H9 (cell line): ENCODE results near the gene KCNN2. TPM values are rescaled to one million over a fixed set of nuclear protein-coding genes. Genes with fewer than 3 reads are reported as not detected.

Source experiments
- DNase-seq: peaks from one replicate; pipeline ENCODE4 v3.0.0-alpha.2; 2017
- H2AFZ ChIP-seq: one replicate; pipeline ENCODE4 v1.6.1; 2013; ENCODE audit warnings: mild to moderate bottlenecking, low read length, control low read depth, moderate library complexity
- H2AK5ac ChIP-seq: 2 replicates; pipeline ENCODE4 v1.6.1; 2013; ENCODE audit warnings: low read length, control low read depth, mixed read lengths; ENCODE audit not compliant: insufficient read length
- H2BK120ac ChIP-seq: one replicate; pipeline ENCODE4 v1.6.1; 2013; ENCODE audit warnings: low read depth, mild to moderate bottlenecking, low read length, control low read depth, inconsistent platforms; ENCODE audit not compliant: poor library complexity, severe bottlenecking
- H2BK12ac ChIP-seq: 2 replicates; pipeline ENCODE4 v1.6.1; 2013; ENCODE audit warnings: low read length, control low read depth, mixed read lengths, low read depth; ENCODE audit not compliant: insufficient read length
- H2BK15ac ChIP-seq: 2 replicates; pipeline ENCODE4 v1.6.1; 2013; ENCODE audit warnings: low read depth, low read length, control low read depth
- H2BK20ac ChIP-seq: one replicate; pipeline ENCODE4 v1.6.1; 2013; ENCODE audit warnings: low read depth, mild to moderate bottlenecking, low read length, control low read depth, inconsistent platforms; ENCODE audit not compliant: poor library complexity, severe bottlenecking
- H2BK5ac ChIP-seq: 2 replicates; pipeline ENCODE4 v1.6.1; 2013; ENCODE audit warnings: low read length, control low read depth, mixed read lengths; ENCODE audit not compliant: insufficient read length
- H3K14ac ChIP-seq: 2 replicates; pipeline ENCODE4 v1.6.1; 2013; ENCODE audit warnings: low read length, control low read depth; ENCODE audit not compliant: insufficient read depth
- H3K18ac ChIP-seq: 2 replicates; pipeline ENCODE4 v1.6.1; 2013; ENCODE audit warnings: low read depth, mild to moderate bottlenecking, mixed read lengths, low read length, control low read depth; ENCODE audit not compliant: insufficient read length
- H3K23ac ChIP-seq: 2 replicates; pipeline ENCODE4 v1.6.1; 2013; ENCODE audit warnings: low read length, control low read depth, mixed read lengths, low read depth; ENCODE audit not compliant: insufficient read length
- H3K23me2 ChIP-seq: 2 replicates; pipeline ENCODE4 v1.6.1; 2013; ENCODE audit warnings: low read depth, mild to moderate bottlenecking, mixed read lengths, low read length, control low read depth; ENCODE audit not compliant: insufficient read length, poor library complexity, severe bottlenecking
- H3K27ac ChIP-seq: 2 replicates; pipeline ENCODE4 v1.5.1; 2013; ENCODE audit warnings: low read length, control low read depth, mixed read lengths, low read depth; ENCODE audit not compliant: insufficient read length
- H3K27me3 ChIP-seq: 2 replicates; pipeline ENCODE4 v1.6.1; 2013; ENCODE audit warnings: low read length, control low read depth, inconsistent platforms; ENCODE audit not compliant: insufficient read depth
- H3K4ac ChIP-seq: 2 replicates; pipeline ENCODE4 v1.6.1; 2013; ENCODE audit warnings: low read depth, mild to moderate bottlenecking, control low read depth, inconsistent platforms, low read length, moderate library complexity
- H3K4me1 ChIP-seq: 2 replicates; pipeline ENCODE4 v1.6.1; 2013; ENCODE audit warnings: low read length, control low read depth, inconsistent platforms; ENCODE audit not compliant: insufficient read depth
- H3K4me2 ChIP-seq: 2 replicates; pipeline ENCODE4 v1.6.1; 2013; ENCODE audit warnings: low read length, control low read depth, mixed read lengths; ENCODE audit not compliant: insufficient read length, insufficient read depth
- H3K56ac ChIP-seq: 2 replicates; pipeline ENCODE4 v1.6.1; 2013; ENCODE audit warnings: low read depth, mild to moderate bottlenecking, mixed read lengths, low read length, control low read depth; ENCODE audit not compliant: insufficient read length
- H3K79me1 ChIP-seq: 2 replicates; pipeline ENCODE4 v1.6.1; 2013; ENCODE audit warnings: low read depth, mild to moderate bottlenecking, moderate library complexity, low read length, control low read depth, inconsistent platforms; ENCODE audit not compliant: insufficient read depth, poor library complexity, severe bottlenecking
- H3K79me2 ChIP-seq: 2 replicates; pipeline ENCODE4 v1.6.1; 2013; ENCODE audit warnings: low read length, control low read depth, inconsistent platforms; ENCODE audit not compliant: insufficient read depth
- H3K9ac ChIP-seq: 2 replicates; pipeline ENCODE4 v1.6.1; 2013; ENCODE audit warnings: low read length, control low read depth, mixed read lengths; ENCODE audit not compliant: insufficient read length; ENCODE audit errors: extremely low read depth
- H3K9me3 ChIP-seq: one replicate; pipeline ENCODE4 v1.6.1; 2013; ENCODE audit warnings: low read depth, low read length, inconsistent platforms; ENCODE audit not compliant: control insufficient read depth
- H3T11ph ChIP-seq: one replicate; pipeline ENCODE4 v1.6.1; 2013; ENCODE audit warnings: mild to moderate bottlenecking, low read length, control low read depth, inconsistent platforms
- H4K20me1 ChIP-seq: one replicate; pipeline ENCODE4 v1.6.1; 2013; ENCODE audit not compliant: control insufficient read depth, insufficient read length, insufficient read depth
- H4K5ac ChIP-seq: 2 replicates; pipeline ENCODE4 v1.6.1; 2013; ENCODE audit warnings: low read depth, mild to moderate bottlenecking, mixed read lengths, low read length, control low read depth; ENCODE audit not compliant: insufficient read length
- H4K8ac ChIP-seq: replicated peaks from 2 replicates; pipeline ENCODE4 v1.6.1; 2013; ENCODE audit warnings: low read length, control low read depth, mixed read lengths, low read depth; ENCODE audit not compliant: insufficient read length
- H4K91ac ChIP-seq: 2 replicates; pipeline ENCODE4 v1.6.1; 2013; ENCODE audit warnings: low read depth, mild to moderate bottlenecking, moderate library complexity, mixed read lengths, low read length, control low read depth; ENCODE audit not compliant: insufficient read length
- H3K27ac Mint-ChIP-seq, 3 experiments: 2 replicates in 2 of 3; 3 replicates in 1 of 3; pipeline ENCODE4 v1.8.0; 2020 to 2021; ENCODE audit warnings: mixed read lengths in 3 of 3, mild to moderate bottlenecking in 1 of 3, moderate library complexity in 1 of 3
- H3K27me3 Mint-ChIP-seq: 2 replicates; pipeline ENCODE4 v1.8.0; 2021; ENCODE audit warnings: low read depth, mild to moderate bottlenecking, moderate library complexity, mixed read lengths
- H3K36me3 Mint-ChIP-seq, 3 experiments: 2 replicates in 2 of 3; 3 replicates in 1 of 3; pipeline ENCODE4 v1.8.0; 2020 to 2021; ENCODE audit warnings: low read depth in 3 of 3, mixed read lengths in 3 of 3; ENCODE audit not compliant: insufficient read depth in 1 of 3
- H3K4me1 Mint-ChIP-seq, 2 experiments: 2 replicates each; pipeline ENCODE4 v1.8.0; 2020; ENCODE audit warnings: mixed read lengths in 2 of 2
- H3K4me3 Mint-ChIP-seq, 2 experiments: 2 replicates in 1 of 2; 3 replicates in 1 of 2; pipeline ENCODE4 v1.8.0; 2020 to 2021; ENCODE audit warnings: mild to moderate bottlenecking in 2 of 2, mixed read lengths in 2 of 2, moderate library complexity in 1 of 2
- H3K9me3 Mint-ChIP-seq, 2 experiments: 2 replicates in 1 of 2; 3 replicates in 1 of 2; pipeline ENCODE4 v1.8.0; 2020; ENCODE audit warnings: mild to moderate bottlenecking in 2 of 2, mixed read lengths in 2 of 2, moderate library complexity in 1 of 2
- WGBS: extraction: QIAGEN DNeasy Blood & Tissue Kit; methylation state at CpG from one replicate; pipeline ENCODE4 v1.1.7; 2013; ENCODE audit warnings: missing lambda C conversion rate, low lambda C conversion rate, mixed read lengths; ENCODE audit not compliant: insufficient read length; ENCODE audit errors: extremely low coverage; 5-methylcytosine and 5-hydroxymethylcytosine counted together
- total RNA-seq: library from RNA; stranded (reverse); gene quantifications from 2 replicates; pipeline ENCODE4 v1.2.1, GENCODE V29; 2021
- TF ChIP-seq, protein P1 (sequence below): fragments of 200-600 bp; sonication (generic); conservative IDR thresholded peaks from 3 replicates; pipeline ENCODE4 v1.8.0; 2021; ENCODE audit warnings: antibody characterized with exemption, mild to moderate bottlenecking

The KCNN2 gene
- total RNA-seq, 1 experiment from 2014 or later, result 21.0 TPM

DNA sequence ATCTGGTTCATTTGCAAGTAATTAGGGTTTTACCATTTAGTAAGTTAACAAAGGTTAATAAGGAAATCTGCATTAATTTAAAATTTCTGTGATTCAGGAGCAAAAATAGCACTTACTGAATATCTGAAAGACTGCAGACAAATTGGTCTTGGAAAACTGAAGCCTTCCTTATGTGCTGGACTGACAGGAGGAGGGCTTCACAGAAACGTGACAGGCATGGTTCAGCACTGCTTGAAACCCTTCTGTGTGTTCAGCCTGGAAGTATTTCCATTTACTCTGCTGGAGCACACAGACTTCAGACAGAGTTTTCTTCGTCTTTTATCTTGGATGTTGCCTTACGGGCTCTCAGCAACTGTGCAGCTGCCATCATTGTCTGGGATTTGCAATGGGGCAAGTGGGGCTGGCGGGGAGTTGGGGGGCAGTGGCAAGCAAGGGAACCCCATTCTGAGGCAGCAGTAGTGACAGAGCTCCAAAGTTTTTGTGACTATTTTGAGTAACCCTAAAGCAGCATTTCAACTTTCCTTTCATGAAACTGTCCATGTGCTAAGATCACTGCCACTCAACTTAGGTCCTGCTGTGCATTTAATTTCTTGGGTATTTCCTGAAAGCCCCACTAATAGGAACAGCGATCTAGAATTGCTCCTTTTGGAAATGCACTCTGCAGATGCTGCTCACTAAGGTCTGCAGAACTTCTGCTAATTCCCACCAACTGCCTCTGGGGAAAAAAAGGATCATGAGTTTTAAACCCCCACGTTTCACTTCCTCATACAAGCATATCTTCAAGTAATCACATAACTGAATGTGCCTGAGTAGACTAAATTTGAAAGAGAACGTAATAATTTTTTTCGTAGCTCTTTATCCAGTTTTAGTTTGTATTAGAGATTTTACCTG, 56.6 kb downstream of the KCNN2 start:
- Histone ChIP-seq H3K9me3 (no peaks in the 10 kb centered on the region), H3K9ac (no peak overlapping the region), H4K91ac (no peak overlapping the region), H2BK15ac (no peak overlapping the region), H3K18ac (no peak overlapping the region), H2BK120ac (no peak overlapping the region), H4K20me1 (no peaks in the 10 kb centered on the region), H3K4ac (no peak overlapping the region), H3K23ac (no peak overlapping the region), H2BK5ac (no peak overlapping the region), H3K23me2 (no peaks in the 10 kb centered on the region), H3K4me1 (no peaks in the 10 kb centered on the region; the same call in 1 of the 2 replicates), H2BK20ac (no peak overlapping the region), H2AK5ac (no peak overlapping the region), H3K27me3 (no peaks in the 10 kb centered on the region), H4K8ac (no peak overlapping the region), H3K27ac (no peak overlapping the region), H3K14ac (no peak overlapping the region), H3K79me2 (peaks cover 2% of the 10 kb centered on the region; the same call in 1 of the 2 replicates), H3K56ac (no peak overlapping the region), H3K79me1 (no peaks in the 10 kb centered on the region), H2BK12ac (no peak overlapping the region), H4K5ac (no peak overlapping the region), H2AFZ (no peak overlapping the region), H3K4me2 (no peak overlapping the region), H3T11ph (no peak overlapping the region)
- Mint-ChIP-seq H3K36me3 (peaks cover 0 to 1% (median 0%) of the 10 kb centered on the region in 3 experiments; a peak in 1 of 7 replicates), H3K4me3 (no peak overlapping the region), H3K27ac (peak overlapping the region in 1 of 3 experiments; percentile 35; a peak in 1 of 7 replicates), H3K4me1 (peaks cover 15 to 29% of the 10 kb centered on the region in 2 experiments; a peak in 3 of 4 replicates), H3K27me3 (no peaks in the 10 kb centered on the region), H3K9me3 (no peaks in the 10 kb centered on the region)
- TF ChIP-seq, protein P1, sequence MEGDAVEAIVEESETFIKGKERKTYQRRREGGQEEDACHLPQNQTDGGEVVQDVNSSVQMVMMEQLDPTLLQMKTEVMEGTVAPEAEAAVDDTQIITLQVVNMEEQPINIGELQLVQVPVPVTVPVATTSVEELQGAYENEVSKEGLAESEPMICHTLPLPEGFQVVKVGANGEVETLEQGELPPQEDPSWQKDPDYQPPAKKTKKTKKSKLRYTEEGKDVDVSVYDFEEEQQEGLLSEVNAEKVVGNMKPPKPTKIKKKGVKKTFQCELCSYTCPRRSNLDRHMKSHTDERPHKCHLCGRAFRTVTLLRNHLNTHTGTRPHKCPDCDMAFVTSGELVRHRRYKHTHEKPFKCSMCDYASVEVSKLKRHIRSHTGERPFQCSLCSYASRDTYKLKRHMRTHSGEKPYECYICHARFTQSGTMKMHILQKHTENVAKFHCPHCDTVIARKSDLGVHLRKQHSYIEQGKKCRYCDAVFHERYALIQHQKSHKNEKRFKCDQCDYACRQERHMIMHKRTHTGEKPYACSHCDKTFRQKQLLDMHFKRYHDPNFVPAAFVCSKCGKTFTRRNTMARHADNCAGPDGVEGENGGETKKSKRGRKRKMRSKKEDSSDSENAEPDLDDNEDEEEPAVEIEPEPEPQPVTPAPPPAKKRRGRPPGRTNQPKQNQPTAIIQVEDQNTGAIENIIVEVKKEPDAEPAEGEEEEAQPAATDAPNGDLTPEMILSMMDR, result no peak
- no peak for DNase-seq
- WGBS, result no CpG with 5 or more reads among the region's 8 CpGs
